Stimulated activated naive CD4-positive, alpha-beta T cell treated with Interleukin-2 at 50 U/mL for 16 hours (primary cell): ENCODE data around the gene DTX1.
A peak's percentile ranks its signal among the peaks of the same experiment; 100 is the strongest.

Source experiments
- DNase-seq: peaks from one replicate; lab custom pipeline; 2025; lab: John Stamatoyannopoulos, UW

Gene DTX1

GRCh38 chr12:113095405-113095804 lies 38.9 kb downstream of the DTX1 start:
- DNase-seq, result no peak

- DNase-seq, result no peak
Observed at GRCh38 chr12:113096675-113097461, 40.3 kb downstream of the DTX1 start.

DNA sequence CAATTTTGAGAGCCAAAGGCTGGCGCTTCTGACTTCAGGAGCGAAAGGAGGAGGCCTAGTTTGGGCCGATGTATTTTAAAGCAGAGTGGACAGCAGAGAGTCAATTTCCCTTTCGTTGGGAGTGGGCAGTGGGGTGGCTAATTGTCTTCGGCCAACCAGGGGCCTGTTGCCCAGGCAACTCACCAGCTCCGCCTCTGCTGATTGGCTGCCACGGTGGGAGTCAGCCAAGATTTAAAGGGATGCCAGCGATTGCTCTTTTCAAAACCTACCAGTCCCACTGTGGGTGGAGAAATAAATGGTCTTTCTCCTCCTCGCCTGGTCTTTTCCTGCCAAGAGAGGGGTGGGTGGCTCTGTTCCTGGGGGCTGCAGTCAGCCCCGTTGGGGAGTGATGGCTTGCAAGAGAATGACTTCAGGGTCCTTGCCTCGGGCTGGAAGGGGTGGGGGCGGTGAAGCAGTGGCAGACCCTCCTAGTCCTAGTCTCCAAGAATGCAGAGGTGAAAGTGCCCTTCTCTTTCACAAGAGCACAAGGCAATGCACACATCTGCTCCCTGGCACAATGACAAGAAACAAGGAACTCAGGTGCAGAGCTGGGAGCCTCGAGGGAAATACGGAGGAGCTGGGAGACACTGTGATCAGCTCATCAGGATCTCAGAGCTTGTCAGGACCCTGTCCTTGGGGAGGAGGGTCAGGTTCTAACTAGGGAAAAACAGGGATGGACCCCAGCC lies 41.3 kb downstream of the DTX1 start:
- DNase-seq, result no peak

DNA sequence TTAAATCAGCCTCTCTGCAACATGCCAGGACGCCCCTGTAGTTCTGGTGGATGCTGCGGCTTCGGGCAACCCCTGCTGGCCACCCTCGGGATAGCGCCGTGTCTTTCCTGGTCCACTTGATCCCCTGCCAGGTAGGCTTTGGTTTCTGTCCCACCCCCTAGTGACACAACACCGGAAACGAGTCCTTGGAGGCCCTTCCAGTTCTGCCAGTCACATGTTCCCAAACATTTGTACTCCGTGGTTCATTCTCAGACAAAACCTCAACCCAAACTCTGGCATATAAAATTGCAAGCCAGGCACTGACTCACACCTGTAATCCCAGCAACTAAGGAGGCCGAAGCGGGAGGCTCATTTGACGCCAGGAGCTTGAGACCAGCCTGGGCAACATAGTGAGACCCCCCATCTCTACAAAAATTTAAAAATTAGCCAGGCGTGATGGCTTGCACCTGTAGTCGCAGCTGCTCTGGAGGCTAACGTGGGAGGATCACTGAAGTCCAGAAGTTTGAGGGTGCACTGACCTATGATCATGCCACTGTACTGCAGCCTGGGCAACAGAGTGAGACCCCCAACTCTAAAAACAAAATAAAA lies 42.0 kb downstream of the DTX1 start:
- DNase-seq, result peak; percentile 51

DNA sequence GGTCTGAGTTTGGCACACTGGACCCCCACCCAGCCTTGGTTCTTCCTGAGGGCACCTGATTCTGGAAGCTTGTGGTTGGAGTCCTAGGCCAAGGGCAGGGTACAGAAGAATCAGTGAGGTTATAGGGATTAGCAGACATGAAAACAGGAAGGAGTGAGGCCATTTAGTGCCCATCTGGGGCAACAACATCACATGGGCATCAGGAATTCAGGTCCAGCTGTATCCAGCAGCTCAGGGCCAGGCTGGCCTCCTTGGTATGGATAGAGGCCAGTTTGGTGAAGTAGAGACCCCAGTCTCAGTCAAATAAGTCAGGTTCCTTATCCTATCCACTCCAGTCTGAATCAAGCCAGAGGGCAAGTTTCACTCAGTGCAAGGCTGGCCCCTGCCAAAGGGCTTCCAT lies 42.8 kb downstream of the DTX1 start:
- DNase-seq, result no peak

DNA sequence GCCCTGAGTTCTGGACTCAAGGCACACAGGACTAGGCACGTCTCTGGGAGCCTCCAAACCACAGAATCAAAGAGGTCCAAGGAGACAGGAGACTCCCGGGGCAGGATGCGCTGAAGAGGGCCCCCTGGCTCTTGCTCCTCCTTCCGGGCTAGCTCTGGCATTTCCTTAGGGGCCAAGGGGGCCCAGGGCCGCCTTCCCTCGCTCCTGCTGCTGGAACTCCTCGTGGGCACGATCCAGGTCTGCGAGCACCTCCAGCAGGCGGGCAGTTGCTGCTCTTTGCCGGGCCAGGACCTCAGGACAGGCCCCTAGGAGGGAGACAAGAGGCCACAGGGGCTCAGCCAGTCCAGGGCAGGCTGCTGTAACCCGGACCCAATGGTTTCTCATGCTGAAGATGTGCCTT lies 43.2 kb downstream of the DTX1 start:
- no peak for DNase-seq

DNA sequence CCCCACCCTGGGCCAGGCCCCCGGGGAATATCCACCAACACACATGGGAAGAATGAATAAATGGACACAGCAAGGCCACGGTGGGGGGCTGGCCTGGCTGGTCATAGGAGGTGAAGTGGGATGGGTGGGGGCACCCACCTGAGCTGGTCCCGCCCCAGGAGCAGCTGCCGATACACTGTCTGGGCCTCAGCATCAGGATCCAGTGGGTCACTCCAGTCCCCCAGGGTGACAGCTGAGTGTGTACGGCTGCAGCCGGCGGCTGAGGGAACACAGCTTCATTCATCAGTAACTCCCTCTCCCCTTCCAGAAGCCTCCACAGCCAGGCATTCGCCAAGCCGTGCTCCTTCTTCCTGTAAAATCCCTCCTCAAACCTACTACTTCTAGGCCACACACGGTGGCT lies 45.2 kb downstream of the DTX1 start:
- no peak for DNase-seq

- DNase-seq, result no peak
Observed at GRCh38 chr12:113102811-113103210, 46.3 kb downstream of the DTX1 start.

- DNase-seq, result peak; percentile 47
Observed at GRCh38 chr12:113103756-113104450, 47.4 kb downstream of the DTX1 start.

DNA sequence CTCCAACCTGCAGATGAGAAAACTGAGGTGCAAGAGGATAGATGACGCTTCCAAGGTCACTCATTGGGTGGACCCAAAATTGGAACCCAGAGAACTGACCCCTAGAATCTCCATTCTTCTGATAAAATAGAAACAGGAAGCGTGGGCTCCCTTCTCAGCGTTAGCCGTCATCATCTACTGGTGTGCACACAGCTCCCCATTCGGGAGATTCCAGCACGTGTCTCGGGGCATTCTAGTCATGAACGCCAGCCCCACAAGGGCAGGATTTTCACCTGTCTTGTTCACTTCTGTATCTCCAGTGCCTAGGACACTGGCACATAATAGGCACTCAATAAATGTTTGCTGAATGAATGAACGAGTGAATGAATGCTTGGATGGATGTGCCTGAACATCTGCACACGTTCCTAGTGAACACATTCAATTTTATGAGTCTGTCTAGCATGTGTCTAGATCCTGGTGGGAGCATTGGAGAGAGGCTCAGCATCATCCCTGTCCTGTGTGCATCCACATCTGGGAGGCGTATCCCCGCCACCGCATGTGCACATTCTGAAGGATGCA lies 48.5 kb downstream of the DTX1 start:
- no peak for DNase-seq

GRCh38 chr12:113105606-113106271 lies 49.2 kb downstream of the DTX1 start:
- DNase-seq, result no peak

DNA sequence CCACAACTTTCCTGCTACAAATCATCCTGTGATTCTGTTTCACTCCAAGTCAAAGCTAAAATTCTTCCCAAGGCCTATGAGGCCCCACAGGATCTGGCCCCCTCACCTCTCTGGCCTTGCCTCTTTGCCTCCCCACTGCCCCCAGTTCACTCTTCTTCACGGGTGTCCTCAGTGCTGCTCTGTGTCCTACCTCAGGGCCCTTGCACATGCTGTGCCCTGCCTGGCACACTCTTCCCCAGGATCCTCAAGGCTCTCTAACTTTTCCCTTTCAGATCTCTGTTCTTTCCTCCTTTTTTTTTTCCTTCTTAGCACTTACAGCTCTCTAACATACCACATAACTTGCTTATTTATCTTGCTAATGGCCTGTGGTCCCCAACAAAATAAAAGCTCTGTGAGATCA lies 49.8 kb downstream of the DTX1 start:
- DNase-seq, result no peak

DNA sequence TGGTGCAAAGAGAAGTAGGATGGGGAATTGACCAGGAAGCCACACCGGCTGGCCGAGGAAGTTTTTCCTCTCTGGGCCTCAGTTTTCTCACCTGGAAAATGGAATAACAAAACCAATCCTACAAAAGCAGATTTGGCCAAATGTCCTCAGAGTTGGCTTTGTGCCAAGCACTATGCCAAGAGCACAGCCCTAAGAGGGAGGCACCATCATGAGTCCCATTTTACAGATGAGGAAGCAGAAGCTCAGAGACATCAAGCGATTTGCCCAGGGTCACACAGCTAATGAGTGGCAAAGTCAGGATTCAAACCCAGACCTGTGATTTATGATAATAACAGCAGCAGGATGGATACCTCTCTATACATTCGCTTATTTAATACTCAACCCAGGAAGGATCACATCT lies 51.8 kb downstream of the DTX1 start:
- DNase-seq, result no peak

DNA sequence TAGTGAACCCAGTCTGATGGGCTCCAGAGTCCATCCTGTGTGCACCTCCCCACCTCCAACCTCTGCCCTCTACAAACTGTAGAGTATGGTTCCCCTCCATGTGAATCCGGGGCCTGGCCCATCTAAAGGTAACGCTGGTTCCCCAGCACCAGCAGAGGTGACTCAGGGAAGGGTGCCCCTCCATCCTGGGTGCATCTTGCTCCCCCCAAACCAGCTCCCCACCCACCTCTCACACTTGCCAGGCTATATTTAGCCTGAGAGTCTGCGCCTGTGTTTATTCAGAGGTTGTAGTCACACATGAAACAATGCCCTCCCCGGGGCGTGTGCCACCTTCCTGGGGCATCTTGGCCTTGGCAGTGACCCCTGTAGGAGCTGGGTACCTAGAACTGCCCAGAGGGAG lies 52.8 kb downstream of the DTX1 start:
- no peak for DNase-seq

- no peak for DNase-seq
Observed at GRCh38 chr12:113109872-113110599, 53.5 kb downstream of the DTX1 start.

DNA sequence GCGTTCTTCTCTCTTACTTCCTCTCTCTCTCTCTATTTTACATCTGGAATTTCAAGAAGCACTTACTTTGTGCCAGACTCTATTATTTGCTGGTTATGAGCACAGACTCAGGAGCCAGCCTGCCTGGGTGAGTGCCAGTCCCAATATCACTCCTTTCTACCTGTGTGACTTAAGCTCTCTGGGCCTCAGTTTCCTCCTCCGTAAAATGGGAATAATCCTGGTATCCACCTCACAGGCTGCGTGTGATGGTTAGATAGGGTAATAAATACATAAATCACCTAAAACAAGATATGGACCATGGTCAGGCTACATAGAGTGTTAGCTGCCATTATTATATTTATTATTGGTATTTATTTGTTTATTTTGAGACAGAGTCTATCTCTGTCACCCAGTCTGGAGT lies 54.7 kb downstream of the DTX1 start:
- no peak for DNase-seq

DNA sequence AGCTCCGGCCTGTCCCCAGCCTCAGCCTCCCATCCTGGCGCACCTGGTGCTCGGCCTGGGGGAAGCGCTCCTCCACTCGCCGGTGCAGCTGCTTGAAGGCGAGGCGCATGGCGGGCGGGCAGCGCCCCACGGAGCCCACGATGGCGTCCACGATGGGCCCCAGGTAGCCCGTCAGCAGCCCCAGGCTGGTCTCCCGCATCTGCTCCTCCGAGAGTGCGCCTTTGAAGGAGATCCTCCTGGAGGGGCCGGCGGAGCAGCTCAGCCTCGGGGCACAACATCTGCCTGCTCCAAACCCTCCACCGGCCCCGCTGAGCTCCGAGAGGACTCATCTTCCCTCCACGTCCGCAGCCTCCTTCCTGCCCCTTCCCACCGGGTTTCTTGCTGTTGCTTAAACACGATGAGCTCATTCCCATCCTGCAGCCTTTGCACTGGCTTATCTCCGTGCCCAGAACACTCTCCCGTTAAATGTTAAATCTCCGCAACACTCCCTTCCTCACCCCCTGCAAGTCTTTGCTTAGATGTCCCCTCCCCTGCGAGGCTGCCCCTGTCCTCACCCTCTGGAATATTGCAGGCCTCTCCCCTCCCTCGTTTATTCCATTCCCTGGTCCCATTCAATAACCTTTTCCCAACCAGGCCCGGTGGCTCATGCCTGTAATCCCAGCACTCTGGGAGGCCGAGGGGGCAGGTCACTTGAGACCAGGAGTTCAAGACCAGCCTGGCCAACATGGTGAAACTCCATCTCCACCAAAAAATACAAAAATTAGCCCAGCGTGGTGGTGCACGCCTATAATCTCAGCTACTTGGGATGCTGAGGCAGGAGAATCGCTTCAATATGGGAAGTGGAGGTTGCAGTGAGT lies 55.7 kb downstream of the DTX1 start:
- no peak for DNase-seq

DNA sequence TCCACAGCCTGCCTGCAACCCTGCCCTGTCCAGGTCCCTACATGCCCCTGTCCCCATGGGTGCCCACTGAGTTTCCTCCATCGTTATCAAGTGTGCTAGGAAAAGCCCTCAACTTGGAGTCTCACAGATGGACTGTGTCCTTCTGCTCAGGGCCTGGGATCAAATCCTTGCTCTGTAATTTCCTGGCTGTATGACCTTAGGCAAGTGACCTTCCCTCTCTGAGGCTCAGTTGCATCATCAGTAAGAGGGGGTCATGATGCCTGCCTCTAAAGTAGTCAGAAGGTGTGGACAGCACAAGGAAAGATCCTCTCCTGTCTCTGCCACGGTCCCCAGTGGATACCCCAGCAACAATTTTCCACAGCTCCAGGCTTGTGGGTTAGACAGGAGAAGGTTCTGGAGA lies 56.9 kb downstream of the DTX1 start:
- no peak for DNase-seq

DNA sequence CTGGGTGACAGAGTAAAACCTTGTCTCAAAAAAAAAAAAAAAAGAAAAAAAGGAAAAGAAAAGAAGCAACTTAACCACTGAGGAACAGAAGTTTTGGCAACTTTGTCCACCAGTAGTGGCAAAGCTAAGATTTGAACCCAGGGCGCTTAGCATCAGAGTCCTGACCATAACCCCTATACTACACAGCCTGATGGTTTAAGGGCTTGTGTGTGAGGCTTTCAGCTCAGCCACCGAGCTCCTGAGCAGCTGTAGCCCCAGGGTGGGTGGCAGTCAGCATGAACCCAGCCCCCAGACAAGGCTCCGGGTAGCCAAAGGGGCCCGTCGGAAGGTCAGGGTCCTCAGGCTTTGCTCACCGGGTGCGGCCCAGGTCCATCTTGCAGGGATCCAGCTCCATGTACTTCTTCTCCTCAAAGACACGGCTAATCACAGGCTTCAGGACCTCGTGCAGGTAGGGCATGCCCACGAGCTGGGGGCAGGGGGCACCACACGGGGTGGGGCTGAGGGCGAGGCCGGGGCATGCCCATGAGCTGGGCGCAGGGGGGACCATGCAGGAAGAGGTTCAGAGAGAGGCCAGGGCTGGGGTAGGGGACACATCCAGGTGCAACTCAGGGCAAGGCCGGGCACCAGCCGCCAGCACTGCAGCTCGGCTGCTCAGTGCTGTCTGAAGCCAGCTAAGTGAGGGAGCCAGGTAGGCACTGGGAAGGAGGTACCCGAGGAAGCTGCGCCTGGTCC lies 58.1 kb downstream of the DTX1 start:
- no peak for DNase-seq
